Heart left ventricle (tissue), 16 donors: ENCODE results near the gene UBE2QL1. TPM values are rescaled to one million over a fixed set of nuclear protein-coding genes. Genes with fewer than 3 reads are reported as not detected.

Experiments
- ATAC-seq, 4 donors: fragments of 200-7000 bp; cut with Tn5 transposase; one replicate each; pipeline ENCODE4 v1.9.1; 2020 to 2022; ENCODE audit warnings: moderate library complexity in 4 of 4, mild to moderate bottlenecking in 3 of 4, moderate number of reproducible peaks in 1 of 4
- DNase-seq, 5 donors: peaks; one replicate each; pipeline ENCODE4 v3.0.0-alpha.2; 2020
- H3K27ac ChIP-seq, 12 donors: fragments of 200-600 bp; sonication (generic) in 4 of 12; one replicate each; pipeline versions ENCODE4 v1.5.0 to v1.8.0; 2016 to 2022; ENCODE audit warnings: mild to moderate bottlenecking in 2 of 12
- H3K27me3 ChIP-seq, 9 donors: fragments of 200-600 bp; sonication (generic) in 2 of 9; one replicate each; pipeline versions ENCODE4 v1.5.1 to v1.8.0; 2016 to 2022; ENCODE audit warnings: mild to moderate bottlenecking in 3 of 9
- H3K36me3 ChIP-seq, 9 donors: fragments of 200-600 bp; sonication (generic) in 2 of 9; one replicate each; pipeline versions ENCODE4 v1.5.0 to v1.8.0; 2018 to 2022; ENCODE audit warnings: mild to moderate bottlenecking in 2 of 9
- H3K4me1 ChIP-seq, 12 donors: fragments of 200-600 bp; sonication (generic) in 4 of 12; one replicate each; pipeline versions ENCODE4 v1.5.0 to v1.8.0; 2016 to 2022; ENCODE audit warnings: mild to moderate bottlenecking in 3 of 12
- H3K4me3 ChIP-seq, 12 donors: fragments of 200-600 bp; sonication (generic) in 4 of 12; one replicate each; pipeline versions ENCODE4 v1.5.0 to v1.8.0; 2017 to 2022; ENCODE audit warnings: mild to moderate bottlenecking in 9 of 12, moderate library complexity in 4 of 12
- H3K9me3 ChIP-seq, 12 donors: fragments of 200-600 bp; sonication (generic) in 4 of 12; one replicate each; pipeline versions ENCODE4 v1.5.0 to v1.8.0; 2016 to 2022; ENCODE audit warnings: mild to moderate bottlenecking in 1 of 12
- POLR2A ChIP-seq, 2 donors: fragments of 450-650 bp; IDR thresholded peaks; one replicate each; pipeline ENCODE4 v1.6.1; 2017; ENCODE audit warnings: antibody characterized with exemption in 2 of 2, mild to moderate bottlenecking in 2 of 2, moderate library complexity in 2 of 2
- WGBS, 4 donors: extraction: QIAGEN DNeasy Blood & Tissue Kit in 2 of 4; methylation state at CpG; one replicate each; pipeline versions ENCODE4 v1.1.5 to v1.1.7; 2013 to 2018; 5-methylcytosine and 5-hydroxymethylcytosine counted together
- intact Hi-C, 10 donors: fragments of 100-400 bp; cut with DNase I; formaldehyde crosslinking; loops; one replicate each; pipeline versions ENCODE4 v1.11.1 to v1.14.2; 2022
- polyA plus RNA-seq, 2 donors: library from polyadenylated mRNA; stranded (reverse); fragments of 200-250 nt; gene quantifications; one replicate each; pipeline ENCODE4 v1.2.3, GENCODE V29; 2013
- total RNA-seq, 9 donors: library from RNA; depleted of rRNA in 2 of 9; stranded (reverse); fragments of >200 nt in 2 of 9; fragmentation: NEBNext Ultra II Directional in 3 of 9; extraction: Animal tissue kit (Norgen Biotek cat#: 25700) in 3 of 9; gene quantifications; one replicate each; pipeline versions ENCODE4 v1.1.0 to v1.2.4, GENCODE V29; 2016 to 2023
- TF ChIP-seq, protein P1 (sequence below), 12 donors: fragments of 200-600 bp; sonication (generic) in 4 of 12; IDR thresholded peaks; one replicate each; pipeline versions ENCODE4 v1.5.0 to v1.8.0; 2018 to 2022; ENCODE audit warnings: antibody characterized with exemption in 12 of 12, mild to moderate bottlenecking in 5 of 12
- donor health status: ischemic (EF 13 %, LVEDD 7.1; RV severe dilation, severe dysfunction).
- donor health status: healthy with polysubstance abuse.
- donor health status: DM: no; HTN: yes; CAD: no.
- donor health status: DM: no; HTN: no; CAD: no.
- donor health status: ischemic (EF 25% LVEDD 6.9; RV normal size, moderate dysfunction).
- donor health status: ischemic (EF 25% LVEDD 5.7; RV mildly dilated, moderate dysfunction).
- donor health status: healthy.
- donor health status: DM: yes; HTN: yes; CAD: no.
- donor health status: ischemic (EF 35%, LVEDD 5.7; RV mildly dilated, moderate dysfunction).
- donor health status: nonischemic (EF 11% LVEDD 7.7; RV severe dilation, severe dysfunction).
- donor health status: DM: yes; HTN: yes; CAD: no.
- donor health status: PGD.
- donor health status: ischemic (EF 29% LVEDD 5.4; RV normal size, mild dysfunction).
- donor health status: nonischemic (EF 23%, LVEDD 6.1; RV moderate dilation, normal function).

Gene UBE2QL1
- total and polyA plus RNA-seq, 11 donors = 9.8 to 32.0 (median 19.7) TPM

DNA sequence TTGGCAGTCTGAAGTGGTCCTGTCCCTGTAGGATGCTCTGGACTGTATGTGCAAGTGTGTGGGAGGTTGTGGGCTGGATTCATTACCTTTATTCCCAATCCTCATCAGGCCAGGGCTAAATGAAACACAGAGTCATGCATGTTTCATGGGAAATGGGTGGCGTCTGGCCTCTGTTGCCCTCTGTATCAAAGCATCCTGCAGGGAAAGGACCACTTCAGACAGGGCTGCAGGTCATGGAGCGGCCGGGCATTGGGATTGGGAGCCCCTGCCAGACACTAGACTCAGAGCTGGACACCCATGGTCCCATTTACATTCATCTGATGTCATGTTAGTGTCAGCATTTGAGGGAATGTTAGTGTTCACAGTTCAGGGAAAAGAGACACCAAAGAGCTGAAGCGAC, 53.8 kb downstream of the UBE2QL1 start:
- 84 to 98% (median 87%) methylated on average over 4 of the region's 4 CpGs for WGBS, 4 donors
- no peaks in the 10 kb centered on the region for H3K27me3 ChIP-seq
- TF ChIP-seq POLR2A (IDR thresholded peaks at IDR 0.05) = no peak
- TF ChIP-seq, protein P1, sequence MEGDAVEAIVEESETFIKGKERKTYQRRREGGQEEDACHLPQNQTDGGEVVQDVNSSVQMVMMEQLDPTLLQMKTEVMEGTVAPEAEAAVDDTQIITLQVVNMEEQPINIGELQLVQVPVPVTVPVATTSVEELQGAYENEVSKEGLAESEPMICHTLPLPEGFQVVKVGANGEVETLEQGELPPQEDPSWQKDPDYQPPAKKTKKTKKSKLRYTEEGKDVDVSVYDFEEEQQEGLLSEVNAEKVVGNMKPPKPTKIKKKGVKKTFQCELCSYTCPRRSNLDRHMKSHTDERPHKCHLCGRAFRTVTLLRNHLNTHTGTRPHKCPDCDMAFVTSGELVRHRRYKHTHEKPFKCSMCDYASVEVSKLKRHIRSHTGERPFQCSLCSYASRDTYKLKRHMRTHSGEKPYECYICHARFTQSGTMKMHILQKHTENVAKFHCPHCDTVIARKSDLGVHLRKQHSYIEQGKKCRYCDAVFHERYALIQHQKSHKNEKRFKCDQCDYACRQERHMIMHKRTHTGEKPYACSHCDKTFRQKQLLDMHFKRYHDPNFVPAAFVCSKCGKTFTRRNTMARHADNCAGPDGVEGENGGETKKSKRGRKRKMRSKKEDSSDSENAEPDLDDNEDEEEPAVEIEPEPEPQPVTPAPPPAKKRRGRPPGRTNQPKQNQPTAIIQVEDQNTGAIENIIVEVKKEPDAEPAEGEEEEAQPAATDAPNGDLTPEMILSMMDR (IDR thresholded peaks at IDR 0.05) = no peak
- H3K36me3 ChIP-seq = no peaks in the 10 kb centered on the region
- H3K27ac ChIP-seq = no peak overlapping the region
- ATAC-seq = no peak
- peaks cover 0 to 4% (median 0%) of the 10 kb centered on the region in 12 donors for H3K4me1 ChIP-seq
- no peak overlapping the region for H3K4me3 ChIP-seq
- no peak for DNase-seq
- intact Hi-C loops = no loop called here
- peaks cover 0 to 5% (median 0%) of the 10 kb centered on the region in 12 donors for H3K9me3 ChIP-seq

DNA sequence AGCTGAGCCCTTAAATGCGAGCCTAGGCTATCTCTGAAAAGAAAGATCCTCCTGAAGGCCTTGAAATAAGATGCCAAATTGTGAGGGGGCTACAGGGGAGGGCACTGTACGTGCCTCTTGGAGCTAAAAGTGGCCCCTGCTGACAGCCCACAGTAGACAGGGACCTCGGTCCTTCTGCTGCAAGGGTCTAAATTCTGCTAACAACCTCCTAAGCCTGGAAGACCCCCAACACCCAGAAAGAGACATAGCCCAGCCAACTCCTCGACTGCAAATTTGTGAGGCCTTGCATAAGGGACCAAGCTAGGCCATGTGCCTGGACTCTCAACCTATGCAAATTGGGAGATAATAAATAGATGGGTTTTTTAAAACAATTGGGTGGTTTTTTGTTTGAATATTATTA, 54.7 kb downstream of the UBE2QL1 start:
- Histone ChIP-seq H3K36me3 (no peaks in the 10 kb centered on the region), H3K27me3 (no peaks in the 10 kb centered on the region), H3K9me3 (peaks cover 0 to 5% (median 0%) of the 10 kb centered on the region in 12 donors), H3K27ac (no peak overlapping the region), H3K4me1 (no peaks in the 10 kb centered on the region), H3K4me3 (no peak overlapping the region)
- intact Hi-C loops = no loop called here
- DNase-seq (no peak), ATAC-seq (no peak)
- 67 to 79% (median 73%) methylated on average over 4 of the region's 4 CpGs for WGBS, 4 donors
- no peak for TF ChIP-seq POLR2A (IDR thresholded peaks at IDR 0.05)
- TF ChIP-seq, protein P1 (IDR thresholded peaks at IDR 0.05) = no peak

DNA sequence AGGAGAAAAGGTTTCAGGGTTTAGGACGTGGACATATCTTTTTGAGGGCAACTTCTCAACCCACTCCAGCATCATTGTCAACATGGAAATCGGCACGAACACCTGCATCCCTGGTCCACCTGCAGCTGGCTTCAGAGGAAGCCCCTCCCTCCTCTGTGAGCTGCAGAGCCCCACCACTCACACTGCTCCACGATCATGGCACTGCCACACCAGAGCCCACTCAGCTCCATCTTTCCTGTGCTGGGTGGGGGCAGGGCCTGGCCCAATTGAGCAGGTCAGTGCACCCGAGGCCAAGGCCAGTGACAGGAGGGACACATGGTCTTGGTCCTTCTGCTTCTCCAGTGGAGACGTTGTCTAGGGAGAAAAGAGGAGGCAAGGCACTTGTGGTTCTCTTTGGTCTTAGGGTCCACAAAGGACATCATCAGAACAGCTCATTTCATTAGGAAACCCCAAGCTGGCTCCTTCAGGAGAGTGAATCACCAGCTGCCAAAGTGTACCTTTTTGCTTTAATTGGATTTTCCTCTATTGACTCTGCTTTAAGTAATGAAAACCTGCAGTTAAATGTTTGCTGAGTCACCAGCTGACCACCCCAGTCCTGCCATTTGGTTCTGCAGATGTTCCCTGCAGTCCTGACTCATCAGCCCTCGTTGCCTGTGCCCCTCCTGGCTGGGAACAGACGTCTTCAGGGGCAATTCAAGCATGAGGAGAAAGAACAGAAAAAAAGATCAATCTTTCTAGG, 56.2 kb downstream of the UBE2QL1 start:
- ATAC-seq = no peak
- no peak for DNase-seq
- H3K27me3 ChIP-seq = no peaks in the 10 kb centered on the region
- H3K27ac ChIP-seq = no peak overlapping the region
- no peaks in the 10 kb centered on the region for H3K36me3 ChIP-seq
- TF ChIP-seq POLR2A (IDR thresholded peaks at IDR 0.05) = no peak
- TF ChIP-seq, protein P1 (IDR thresholded peaks at IDR 0.05) = no peak
- peaks cover 0 to 5% (median 0%) of the 10 kb centered on the region in 12 donors for H3K9me3 ChIP-seq
- H3K4me3 ChIP-seq = no peak overlapping the region
- WGBS, 4 donors = 67 to 72% (median 71%) methylated on average over 8 of the region's 8 CpGs
- peaks cover 0 to 6% (median 0%) of the 10 kb centered on the region in 12 donors for H3K4me1 ChIP-seq
- intact Hi-C loops = no loop called here

DNA sequence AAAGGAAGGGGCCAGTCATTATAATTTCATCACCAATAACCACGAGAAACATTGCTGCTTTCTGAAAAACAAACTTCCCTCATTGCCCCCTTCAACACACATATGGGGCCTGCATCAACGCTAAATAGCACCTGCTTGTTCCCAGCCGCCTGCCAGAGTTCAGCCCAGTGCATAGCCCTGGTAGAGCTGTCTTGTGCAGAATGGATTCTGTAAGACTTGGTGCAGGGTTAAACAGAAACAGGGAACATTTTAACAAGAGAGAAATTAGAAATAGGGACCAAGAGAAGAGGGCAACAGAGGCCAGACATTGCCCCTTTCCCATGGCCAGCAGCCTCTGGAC, 56.7 kb downstream of the UBE2QL1 start:
- no peak overlapping the region for H3K4me3 ChIP-seq
- H3K9me3 ChIP-seq = peaks cover 0 to 5% (median 0%) of the 10 kb centered on the region in 12 donors
- H3K27me3 ChIP-seq = no peaks in the 10 kb centered on the region
- H3K36me3 ChIP-seq = no peaks in the 10 kb centered on the region
- DNase-seq = no peak
- no peak overlapping the region for H3K27ac ChIP-seq
- intact Hi-C loops = no loop called here
- 27 to 71% (median 63%) methylated on average over 3 of the region's 3 CpGs for WGBS, 4 donors
- peaks cover 0 to 6% (median 0%) of the 10 kb centered on the region in 12 donors for H3K4me1 ChIP-seq
- ATAC-seq = no peak
- TF ChIP-seq POLR2A (IDR thresholded peaks at IDR 0.05) = no peak
- TF ChIP-seq, protein P1 (IDR thresholded peaks at IDR 0.05) = no peak
